Hepatic stellate cell (primary cell): Measurements from ENCODE around the gene SPATA31C2.
A peak's percentile ranks its signal among the peaks of the same experiment; 100 is the strongest.
"Not testable (repeated sequence)": the region's sequence is repeated elsewhere in the genome, so short reads cannot be mapped to it uniquely, and the experiment has no call there.

Experiments used
- DNase-seq: peaks from one replicate; pipeline ENCODE4 v3.0.0; 2011; ENCODE audit warnings: low spot score

The SPATA31C2 gene

DNA sequence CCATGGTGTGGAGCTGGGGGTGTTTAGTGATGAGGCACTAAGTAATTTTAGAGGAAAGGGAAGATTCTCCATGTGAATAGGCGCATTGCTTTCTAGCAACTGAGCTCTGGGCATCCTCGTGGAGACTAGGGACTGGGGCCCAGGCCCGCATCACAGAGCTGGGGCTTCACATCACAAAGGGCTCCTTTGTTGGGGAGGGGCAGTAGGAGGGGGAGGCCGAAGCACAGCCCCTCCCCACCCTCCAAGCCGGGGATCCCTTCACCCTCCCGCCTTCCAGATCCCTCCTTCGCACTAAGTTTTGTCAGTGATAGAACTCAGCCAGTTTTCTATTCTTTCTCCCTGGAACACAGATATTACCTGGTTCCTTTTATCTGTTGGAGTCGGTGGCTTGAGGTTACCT lies at the start of gene SPATA31C2:
Gene SPATA31C2, minus strand, starts transcription at position 101 of the 400 bp plus-strand sequence. Its CDS starts 29 bp downstream, at position 72.
- DNase-seq, result not testable (repeated sequence)

DNA sequence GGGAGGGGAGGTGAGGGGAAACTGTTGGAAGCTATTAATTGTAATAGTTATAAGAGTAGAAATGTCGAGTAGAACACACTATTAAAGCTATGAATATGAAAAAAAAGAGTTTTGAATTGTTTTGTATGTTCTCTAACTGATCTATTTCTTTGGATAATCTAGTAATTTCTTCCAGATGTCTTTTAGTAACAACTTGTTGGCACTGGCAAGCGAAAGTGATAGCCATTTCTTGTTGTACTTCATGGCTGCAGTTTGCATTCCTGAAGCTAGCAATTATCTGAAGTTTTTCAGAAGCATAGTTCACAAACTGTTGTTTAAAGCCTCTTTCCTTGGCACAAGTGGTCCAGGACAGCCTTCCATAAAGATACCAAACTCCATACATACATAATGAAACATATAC lies 49.4 kb upstream of the SPATA31C2 start:
- DNase-seq, result no peak

DNA sequence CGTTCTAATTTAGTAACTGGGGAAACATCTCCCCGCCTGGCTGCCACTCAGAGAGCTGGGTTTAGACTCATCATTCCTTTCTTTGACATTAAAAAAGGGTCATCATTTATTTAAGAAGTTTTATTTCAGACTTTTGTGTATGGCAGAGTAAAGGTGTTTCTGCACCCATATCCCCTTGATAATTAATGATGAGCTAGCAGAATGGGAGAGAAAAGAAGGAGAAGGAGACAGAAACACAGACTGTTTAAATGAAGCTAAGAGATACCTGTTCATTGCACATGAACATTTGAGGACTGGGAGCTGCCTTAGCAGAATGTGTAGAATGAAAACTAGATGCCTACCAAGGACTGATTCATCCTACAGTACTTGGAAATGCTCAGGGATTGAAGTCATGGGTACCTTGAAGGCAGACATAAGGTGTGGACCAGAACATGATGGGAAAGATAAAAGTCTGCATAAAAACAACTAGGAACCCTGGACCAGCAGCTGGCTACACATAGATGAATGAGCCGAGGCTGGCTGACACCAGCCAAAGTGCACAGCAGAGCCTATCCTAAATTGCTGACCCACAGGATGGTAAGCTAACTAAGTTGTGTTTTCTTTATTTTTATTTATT lies 48.3 kb upstream of the SPATA31C2 start:
- no peak for DNase-seq

DNA sequence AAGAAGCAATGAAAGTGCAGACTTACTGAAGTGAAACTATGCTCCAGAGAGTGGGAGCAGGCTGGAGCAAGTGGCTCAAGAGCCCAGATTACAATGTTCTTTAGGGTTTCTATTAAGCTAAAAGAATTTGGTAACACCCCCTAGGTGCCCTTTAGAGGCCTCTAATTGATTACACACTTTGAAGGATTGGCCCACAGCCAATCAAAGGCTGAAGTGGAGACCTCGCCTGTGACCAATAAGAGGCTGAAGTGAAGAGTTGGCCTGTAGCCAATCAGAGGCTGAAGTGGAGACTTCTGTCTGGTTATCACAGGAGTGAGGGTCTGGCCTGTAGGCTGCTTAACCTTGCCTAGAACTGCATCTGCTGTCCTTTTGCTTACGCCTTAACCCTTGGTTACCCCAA lies 46.7 kb upstream of the SPATA31C2 start:
- no peak for DNase-seq

DNA sequence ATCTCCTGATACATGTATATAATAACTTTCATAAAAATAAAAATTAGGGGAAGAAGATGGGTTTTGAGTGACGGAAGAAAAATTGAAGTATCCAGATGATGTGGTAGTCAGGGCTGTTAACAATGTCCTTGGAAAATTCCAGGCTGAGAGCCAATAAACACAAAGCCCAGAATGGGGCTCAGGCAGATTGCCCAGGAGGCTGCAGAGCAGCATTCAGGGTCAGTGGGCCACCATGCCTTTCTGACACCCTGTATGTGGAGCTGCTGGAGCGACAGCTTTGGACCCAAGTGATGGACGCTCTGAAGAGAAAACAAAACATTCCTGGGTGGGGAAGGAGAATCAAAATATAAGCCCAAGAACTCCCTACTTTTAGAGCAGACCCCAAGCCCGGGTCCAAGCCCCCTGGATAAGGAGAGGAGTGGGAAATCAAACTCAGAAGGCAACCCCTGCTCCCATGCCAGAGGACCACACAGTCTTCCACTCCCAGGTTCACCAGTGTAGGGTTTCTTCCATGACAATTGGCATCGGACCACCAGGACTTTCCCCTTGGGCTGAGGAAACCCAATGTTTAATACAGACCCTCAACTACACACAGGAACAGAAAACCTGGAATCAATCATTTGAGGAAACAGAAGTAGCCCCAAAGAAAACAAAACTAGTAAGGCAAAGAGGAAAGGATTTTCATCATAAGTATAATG lies 45.7 kb upstream of the SPATA31C2 start:
- no peak for DNase-seq

DNA sequence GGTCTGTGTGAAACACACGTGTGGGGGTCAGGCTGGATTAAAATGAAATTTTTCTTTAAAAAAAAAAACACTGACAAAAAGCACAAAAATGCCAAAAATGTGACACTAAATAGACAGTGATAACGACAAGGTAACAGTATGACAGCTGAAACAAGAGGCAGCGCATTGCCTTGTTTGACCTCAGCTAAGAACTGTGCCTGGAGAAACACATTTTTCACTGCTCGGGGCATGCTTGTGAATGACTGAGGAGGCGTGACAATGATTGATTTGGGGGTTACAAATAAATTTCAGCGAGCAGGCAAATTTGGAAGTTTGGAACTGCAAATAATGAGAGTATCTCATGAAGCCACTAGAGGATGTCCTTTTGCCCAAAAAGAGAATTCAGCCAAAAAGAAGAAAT lies 44.2 kb upstream of the SPATA31C2 start:
- DNase-seq, result no peak

DNA sequence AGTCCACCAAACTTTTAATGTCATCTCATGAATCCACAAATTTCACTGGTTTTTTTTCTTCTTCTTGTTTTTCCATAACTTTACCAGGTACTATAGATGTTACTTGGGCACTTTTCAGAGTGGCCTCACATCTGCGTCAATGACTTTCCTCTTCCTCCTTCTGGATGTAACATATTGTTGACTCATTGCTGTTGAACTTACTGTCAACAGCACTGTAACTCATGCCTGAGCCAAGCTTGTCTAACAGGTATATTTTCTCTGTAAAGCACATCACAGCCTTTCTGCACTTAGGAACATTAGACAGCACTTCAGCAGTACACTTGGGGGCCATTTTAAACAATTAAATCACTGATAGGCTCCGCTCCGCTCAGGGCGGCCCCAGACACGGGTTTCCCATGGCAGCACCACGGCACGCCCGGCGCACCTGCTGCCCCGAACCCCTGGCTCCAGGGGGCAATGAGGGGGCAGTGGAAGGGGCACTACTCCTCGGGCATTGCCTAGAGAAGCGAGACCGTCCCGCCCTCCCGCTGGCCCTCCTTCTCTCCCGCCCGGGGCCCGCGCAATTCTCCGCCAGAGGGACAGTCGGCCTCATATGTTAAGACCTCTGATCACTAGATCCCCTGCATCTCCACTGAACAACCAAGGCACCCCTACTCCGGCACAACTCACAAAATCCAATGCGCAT lies 41.9 kb upstream of the SPATA31C2 start:
- DNase-seq, result no peak

DNA sequence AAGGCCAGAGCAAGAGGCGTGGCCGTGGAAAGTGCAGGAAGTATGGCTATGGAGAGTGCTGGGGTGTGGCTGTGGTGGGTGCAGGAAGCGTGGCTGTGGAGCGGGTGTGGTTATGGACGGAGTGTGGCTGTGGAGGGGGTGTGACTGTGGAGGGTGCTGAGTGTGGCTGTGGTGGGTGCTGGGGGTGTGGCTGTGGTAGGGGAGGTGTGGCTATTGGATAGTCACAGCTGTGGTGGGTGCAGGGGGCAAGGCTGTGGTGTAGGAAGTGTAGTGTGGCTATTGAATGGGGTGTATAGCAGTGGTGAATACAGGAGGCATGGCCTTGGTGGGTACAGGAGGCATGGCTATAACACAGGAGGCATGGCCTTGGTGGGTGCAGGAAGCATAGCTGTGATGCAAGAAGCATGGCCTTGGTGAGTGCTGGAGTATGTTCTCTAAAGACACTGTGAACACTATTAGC lies 40.8 kb upstream of the SPATA31C2 start:
- DNase-seq, result no peak

DNA sequence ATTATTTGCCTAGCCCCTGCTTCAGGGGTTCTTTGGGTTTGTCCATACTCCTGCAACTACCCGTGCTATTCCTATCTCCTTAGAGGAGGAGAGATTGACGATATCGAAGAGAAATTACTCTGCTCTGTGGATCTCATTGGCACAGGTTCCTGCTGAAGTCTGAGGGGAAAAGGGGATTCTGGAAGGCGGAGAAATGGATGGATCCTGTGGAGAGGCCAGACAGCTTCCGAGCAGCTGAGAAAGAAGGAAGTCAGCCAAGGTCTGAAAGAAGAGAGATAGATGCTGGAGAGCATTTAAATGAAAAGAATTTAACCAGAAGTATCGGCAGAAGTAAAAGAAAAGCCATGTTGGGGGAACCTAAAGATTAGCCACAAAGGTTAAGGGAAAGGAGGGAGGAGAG lies 40.4 kb upstream of the SPATA31C2 start:
- DNase-seq, result no peak

DNA sequence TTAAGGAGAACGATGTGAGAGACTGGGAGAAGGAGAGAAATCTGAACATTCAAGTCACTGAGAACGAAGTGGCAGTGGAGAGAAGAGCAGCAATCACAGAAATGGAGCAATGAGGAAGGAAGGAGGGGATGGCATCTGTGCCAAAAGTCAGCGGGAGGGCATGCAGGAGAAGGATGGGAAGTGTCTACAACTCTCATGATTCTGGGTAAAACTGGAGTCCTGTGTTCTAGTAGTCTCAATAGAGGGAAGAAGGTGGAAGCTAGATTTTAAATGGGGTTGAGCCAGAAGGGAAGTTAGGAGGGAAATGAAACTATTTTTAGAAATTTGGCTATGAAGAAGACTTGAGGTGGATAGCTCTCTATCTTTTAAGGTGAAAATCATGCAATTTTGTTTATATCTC lies 39.1 kb upstream of the SPATA31C2 start:
- DNase-seq, result no peak

DNA sequence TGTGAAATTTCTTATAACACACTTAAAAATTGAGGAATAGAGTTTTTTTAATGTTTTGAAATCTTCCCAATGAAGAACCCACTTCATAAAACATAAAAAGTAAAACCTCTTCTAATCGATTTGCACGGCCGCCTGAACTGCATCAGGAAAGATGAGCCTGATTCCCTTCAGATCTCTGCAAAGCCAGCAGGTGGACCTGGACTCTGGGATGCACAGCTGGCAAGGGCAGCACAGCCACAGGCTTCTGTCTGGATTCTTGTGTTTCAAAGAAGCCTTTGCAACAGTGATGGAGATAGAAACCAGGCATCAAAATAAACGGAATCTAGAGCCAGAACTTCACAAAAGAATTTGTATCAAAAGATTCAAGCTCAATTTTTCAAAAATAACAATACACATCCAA lies 36.0 kb upstream of the SPATA31C2 start:
- DNase-seq, result no peak

DNA sequence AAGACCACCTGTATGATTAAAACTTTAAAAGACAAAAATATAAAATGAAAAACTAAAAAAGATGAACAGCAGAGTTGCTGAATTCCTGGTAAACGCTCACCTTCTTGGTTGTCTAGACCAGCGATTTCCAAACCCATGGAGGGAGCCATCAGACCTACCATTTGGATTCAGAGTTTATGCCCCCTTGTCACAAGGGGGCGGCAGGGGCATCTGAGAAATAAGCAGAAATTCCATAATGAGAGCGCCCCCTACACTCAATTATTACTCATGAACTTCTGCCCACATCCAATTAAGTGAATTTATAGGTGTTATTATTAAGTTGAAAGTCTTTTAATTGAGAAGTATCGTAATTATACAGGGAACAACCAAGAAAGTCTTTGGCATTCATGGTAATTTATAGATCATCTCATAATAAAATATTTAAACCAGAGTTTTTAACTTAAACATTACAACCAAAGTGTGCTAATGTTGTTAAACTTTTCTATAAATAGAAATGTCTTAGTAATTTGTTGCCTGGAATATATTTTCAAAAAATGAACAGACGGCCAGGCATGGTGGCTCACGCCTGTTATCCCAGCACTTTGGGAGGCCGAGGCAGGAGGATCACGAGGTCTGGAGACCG lies 35.2 kb upstream of the SPATA31C2 start:
- DNase-seq, result peak; percentile 36

DNA sequence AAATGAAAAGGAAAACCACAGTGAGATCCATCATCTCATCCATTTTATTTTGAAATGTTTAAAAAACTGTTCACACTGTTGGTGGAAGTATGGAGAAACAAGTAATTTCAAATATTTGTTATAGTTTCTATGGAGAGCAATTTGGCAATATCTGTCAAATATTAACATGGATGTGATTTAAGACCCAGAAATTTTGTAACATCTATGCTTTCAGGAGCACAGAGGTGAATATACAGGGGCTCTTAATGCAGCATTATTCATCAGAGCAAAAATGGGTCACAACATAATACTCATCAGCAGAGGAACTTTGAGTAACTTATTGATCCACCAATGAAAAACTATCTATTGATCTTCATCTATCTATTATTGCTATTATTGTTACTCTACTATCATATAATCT lies 31.4 kb upstream of the SPATA31C2 start:
- no peak for DNase-seq

DNA sequence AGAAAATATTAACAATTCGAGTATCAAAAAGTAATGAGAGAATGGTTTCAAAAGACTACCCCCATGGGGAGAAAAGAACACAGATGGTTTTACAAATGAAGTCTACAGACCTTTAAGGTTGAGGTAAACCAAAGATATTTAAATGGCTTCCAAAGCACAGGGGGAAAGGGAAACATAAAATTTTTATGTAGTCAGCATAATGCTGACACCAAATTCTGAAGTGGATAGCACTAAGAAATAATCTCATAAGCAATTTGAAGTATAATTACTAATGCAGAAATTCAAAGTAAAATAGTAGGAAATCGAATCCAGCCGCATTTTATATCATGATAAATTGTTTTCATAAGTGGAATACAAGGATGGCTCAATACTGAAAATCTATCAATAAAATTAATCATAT lies 30.3 kb upstream of the SPATA31C2 start:
- DNase-seq, result no peak

DNA sequence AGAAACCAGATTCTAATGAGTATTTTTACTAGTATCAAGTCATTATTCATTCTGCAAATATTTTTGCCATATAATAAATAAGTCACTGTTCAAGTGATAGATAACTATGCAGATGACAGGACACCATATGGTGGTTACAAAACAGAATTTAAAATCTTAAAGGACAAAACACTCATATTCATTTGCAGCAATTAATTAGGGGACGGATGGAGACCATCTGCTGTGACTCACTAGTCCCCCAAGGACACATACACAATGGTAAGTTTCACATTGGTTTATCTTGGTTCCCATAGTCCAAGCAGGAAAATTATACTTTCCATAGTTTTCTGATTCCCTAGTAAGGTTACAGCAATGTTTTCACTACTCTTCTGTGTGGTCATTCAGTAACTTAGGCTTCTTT lies 28.4 kb upstream of the SPATA31C2 start:
- no peak for DNase-seq

DNA sequence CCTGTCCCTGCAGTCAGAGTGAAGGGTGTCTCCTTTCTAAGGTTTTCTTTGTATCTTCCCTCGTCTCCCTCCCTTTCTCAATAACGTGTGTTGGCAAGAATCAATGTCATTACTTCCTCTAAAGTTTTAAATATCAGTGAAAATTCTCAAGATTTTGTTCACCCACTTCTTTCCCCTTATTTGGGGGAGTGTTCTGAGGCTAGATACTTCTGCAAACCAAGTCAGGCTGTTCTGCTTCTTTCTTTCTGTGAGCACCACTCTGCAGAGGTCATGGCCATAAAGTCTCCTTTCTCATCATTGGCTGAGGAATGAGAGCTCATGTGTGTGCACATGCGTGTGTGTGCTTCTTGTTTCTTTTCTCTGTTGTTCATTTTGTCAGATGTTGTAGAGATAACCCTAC lies 26.6 kb upstream of the SPATA31C2 start:
- no peak for DNase-seq

DNA sequence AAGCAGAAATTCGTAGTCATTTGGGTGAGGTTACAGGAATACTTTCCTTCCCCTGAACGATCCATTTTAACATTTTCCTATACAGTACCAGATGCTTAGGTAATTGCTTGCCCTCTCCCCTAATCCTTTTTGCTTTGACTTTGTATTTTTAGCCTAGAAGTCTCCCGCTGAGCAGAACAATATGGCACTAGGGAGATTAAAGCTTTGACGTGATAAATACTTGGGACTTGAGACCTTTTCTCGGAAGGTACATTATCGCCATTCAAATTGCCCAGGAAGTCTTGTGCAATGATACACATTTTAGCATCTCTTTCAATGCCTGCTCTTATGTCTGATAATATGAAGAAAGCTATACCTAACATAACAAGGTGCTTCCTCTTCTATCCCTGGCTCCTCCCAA lies 22.9 kb upstream of the SPATA31C2 start:
- DNase-seq, result no peak

DNA sequence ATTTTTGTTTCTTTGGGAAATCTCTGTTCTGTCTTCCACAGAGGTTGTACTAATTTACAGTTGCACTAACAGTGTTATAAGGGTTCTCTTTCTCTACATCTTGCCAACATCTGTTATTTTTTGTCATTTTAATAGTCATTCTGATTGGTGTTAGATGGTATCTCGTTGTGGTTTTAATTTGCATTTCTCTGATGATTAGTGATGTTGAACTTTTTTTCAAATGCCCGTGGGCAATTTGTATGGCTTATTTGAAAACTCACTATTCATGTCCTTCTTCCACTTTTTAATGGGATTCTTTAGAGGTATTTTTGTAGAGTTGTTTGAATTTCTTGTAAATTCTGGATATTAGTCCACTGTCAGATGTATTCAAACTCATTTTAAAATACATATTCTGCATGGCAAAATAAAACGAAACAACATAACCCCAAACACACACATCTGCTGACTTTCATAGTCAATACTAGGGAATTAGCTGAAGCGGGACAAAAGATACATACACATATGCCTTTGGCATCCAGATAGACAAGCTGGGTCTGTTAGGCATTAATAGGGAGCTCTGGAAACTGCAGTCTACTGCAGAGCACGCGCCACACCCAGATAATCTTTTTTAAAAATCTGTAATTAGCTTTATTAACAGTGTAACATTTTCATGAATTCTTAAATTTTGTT lies 5.8 kb upstream of the SPATA31C2 start:
- no peak for DNase-seq

DNA sequence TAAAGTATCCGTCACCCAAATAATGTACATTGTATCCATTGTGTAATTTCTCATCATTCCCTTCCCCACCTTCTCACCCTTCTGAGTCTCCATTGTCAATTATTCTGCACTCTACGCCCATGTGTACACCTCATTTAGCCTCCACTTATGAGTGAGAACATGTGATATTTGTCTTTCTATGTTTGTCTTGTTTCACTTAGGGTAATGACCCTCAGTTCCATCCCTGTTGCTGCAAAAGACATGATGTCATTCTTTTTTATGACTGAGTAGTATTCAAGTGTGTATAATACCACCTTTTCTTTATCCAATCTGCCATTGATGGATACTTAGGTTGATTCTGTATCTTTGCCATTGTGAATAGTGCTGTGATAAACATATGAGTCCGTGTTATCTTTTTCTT lies 4.9 kb upstream of the SPATA31C2 start:
- DNase-seq, result no peak

DNA sequence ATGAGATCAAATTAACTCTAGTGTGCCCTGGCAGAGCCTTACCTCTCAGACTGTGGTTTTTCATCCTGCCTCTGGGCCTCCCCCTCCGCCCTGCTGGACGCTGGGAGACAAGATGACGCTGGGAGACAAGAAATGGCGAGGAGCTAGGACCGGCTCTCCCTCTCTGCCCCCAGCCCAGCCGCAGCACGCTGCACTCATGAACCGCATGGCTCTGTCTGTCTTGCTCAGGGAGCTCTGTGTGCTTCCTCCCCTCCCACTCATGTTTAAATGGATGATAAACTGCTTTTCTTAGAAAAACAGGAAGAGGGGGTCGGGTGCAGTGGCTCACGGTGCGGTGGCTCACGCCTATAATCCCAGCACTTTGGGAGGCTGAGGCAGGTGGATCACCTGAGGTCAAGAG lies 4.7 kb downstream of the SPATA31C2 start:
- DNase-seq, result not testable (repeated sequence)

DNA sequence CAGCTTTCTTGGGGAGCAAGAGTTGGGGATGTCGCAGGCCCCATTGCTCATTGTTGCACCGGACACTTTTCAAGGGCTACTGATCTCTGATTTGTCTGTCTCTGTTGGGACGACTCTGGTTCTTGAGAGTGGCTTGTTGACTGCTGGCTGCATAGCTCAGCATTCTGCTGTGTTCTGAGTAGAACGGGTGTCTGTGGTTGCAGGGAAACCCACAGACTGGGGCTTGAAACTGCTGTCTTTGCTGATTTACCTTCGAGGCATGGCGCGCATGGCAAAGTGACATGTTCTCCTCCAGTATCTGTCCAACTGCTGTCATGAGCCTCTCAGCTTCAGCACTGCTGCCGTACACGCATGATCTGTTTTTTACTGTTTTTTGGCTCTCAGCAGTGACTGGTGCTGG lies 8.7 kb downstream of the SPATA31C2 start:
- not testable (repeated sequence) for DNase-seq

DNA sequence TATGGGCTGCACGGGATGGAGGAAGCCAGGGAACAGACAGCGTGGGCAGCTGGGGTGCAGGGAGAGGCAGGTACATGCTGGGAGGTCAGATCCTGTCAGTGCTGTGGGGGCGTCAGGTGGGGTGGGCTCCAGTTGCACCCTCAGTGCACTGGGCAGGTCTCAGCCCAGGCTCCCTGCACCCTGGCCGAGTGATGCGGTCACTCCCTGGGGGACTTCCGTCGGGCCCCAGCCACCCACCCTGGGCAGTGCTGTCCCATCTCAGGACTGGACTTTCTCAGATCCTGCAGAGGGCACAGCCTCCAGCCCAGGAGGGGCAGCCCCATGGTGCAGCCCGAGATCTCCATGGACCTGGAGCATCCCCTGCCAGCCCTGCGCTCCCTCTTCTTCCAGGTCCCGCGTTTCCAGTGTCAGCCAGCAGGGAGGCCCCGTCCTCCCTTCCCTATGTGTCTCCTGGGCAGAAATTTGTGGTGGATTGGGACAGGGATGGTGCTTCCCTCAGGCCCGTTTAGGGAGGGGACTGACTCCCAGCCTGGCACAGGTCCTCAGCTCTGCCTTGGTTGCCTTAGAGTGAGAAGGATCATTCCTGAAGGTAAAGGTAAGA lies 10.5 kb downstream of the SPATA31C2 start:
- not testable (repeated sequence) for DNase-seq
